ENCODE measurements around the gene DNPEP. TPM values are rescaled to one million over a fixed set of nuclear protein-coding genes. Genes with fewer than 3 reads are reported as not detected.

Gene DNPEP
- 53.3 TPM for total RNA-seq
- polyA plus RNA-seq (ENCODE audit: insufficient read depth, low read depth, low replicate concordance): 71.0 TPM
- long read RNA-seq, donor 1, transcript DNPEP-201 (15 exons, 2,425 nt): major isoform, 6 of 15 reads
- long read RNA-seq, donor 1, partial matches to known transcripts: 8 of 15 reads
- long read RNA-seq, donor 1, other reads (novel, unspliced or antisense): 0 of 15 reads
- long read RNA-seq, donor 2, transcript DNPEP-201 (15 exons, 2,425 nt): major isoform, 13 of 29 reads
- long read RNA-seq, donor 2, partial matches to known transcripts: 13 of 29 reads
- long read RNA-seq, donor 2, other reads (novel, unspliced or antisense): 0 of 29 reads
- long read RNA-seq, donor 3, transcript DNPEP-201 (15 exons, 2,425 nt): major isoform, 10 of 19 reads
- long read RNA-seq, donor 3, partial matches to known transcripts: 5 of 19 reads
- long read RNA-seq, donor 3, other reads (novel, unspliced or antisense): 0 of 19 reads
- long read RNA-seq, donor 4, transcript DNPEP-201 (15 exons, 2,425 nt): major isoform, 11 of 22 reads
- long read RNA-seq, donor 4, partial matches to known transcripts: 6 of 22 reads
- long read RNA-seq, donor 4, other reads (novel, unspliced or antisense): 0 of 22 reads
- long read RNA-seq, donor 5, partial matches to known transcripts: 0 of 4 reads
- long read RNA-seq, donor 5, other reads (novel, unspliced or antisense): 0 of 4 reads
- long read RNA-seq, donor 6, transcript DNPEP-201 (15 exons, 2,425 nt): major isoform, 5 of 8 reads
- long read RNA-seq, donor 6, partial matches to known transcripts: 0 of 8 reads
- long read RNA-seq, donor 6, other reads (novel, unspliced or antisense): 0 of 8 reads
- long read RNA-seq, donor 7, transcript DNPEP-217 (15 exons, 2,408 nt): minor isoform, 5 of 100 reads
- long read RNA-seq, donor 7, transcript DNPEP-203 (15 exons, 1,657 nt): minor isoform, 8 of 100 reads
- long read RNA-seq, donor 7, transcript DNPEP-201 (15 exons, 2,425 nt): major isoform, 58 of 100 reads
- long read RNA-seq, donor 7, partial matches to known transcripts: 12 of 100 reads
- long read RNA-seq, donor 7, other reads (novel, unspliced or antisense): 14 of 100 reads
- long read RNA-seq, donor 8, partial matches to known transcripts: 12 of 16 reads
- long read RNA-seq, donor 8, other reads (novel, unspliced or antisense): 0 of 16 reads
- long read RNA-seq, donor 9, partial matches to known transcripts: 6 of 13 reads
- long read RNA-seq, donor 9, other reads (novel, unspliced or antisense): 0 of 13 reads
- long read RNA-seq, donor 10, transcript DNPEP-201 (15 exons, 2,425 nt): major isoform, 11 of 19 reads
- long read RNA-seq, donor 10, partial matches to known transcripts: 8 of 19 reads
- long read RNA-seq, donor 10, other reads (novel, unspliced or antisense): 0 of 19 reads

- peak within 1 kb of the TSS; percentile 93 to 95 for H3K27ac ChIP-seq (ENCODE audit: low read depth in 2 of 2, low read length in 2 of 2)
- FAIRE-seq: no peak
- intact Hi-C loops (cut with DNase I): no loop called here
- peak within 1 kb of the TSS; percentile 55 to 92 (median 79) for H3K9ac ChIP-seq (ENCODE audit: low read length in 3 of 3)
- H3K4me1 ChIP-seq (ENCODE audit: control insufficient read depth in 2 of 3, insufficient read depth in 2 of 3, low read depth in 1 of 3, low read length in 3 of 3): peaks cover 0 to 13% (median 0%) of the 10 kb centered on the region in 3 donors
- H3K36me3 ChIP-seq (ENCODE audit: control insufficient read depth in 2 of 3, insufficient read depth in 3 of 3, low read length in 3 of 3): peaks cover 10 to 36% (median 19%) of the 10 kb centered on the region in 3 donors
- H3K27me3 ChIP-seq (ENCODE audit: control insufficient read depth, insufficient read depth, low read length): no peaks in the 10 kb centered on the region
- TF ChIP-seq CTCF (IDR thresholded peaks at IDR 0.05; ENCODE audit: borderline replicate concordance, extremely low read depth, insufficient read depth): no peak
- DNase-seq: peak; percentile 82 to 99 (median 95)
- peak within 1 kb of the TSS; percentile 68 to 87 (median 74) for H3K4me3 ChIP-seq (ENCODE audit: low read length in 3 of 3)
- no peaks in the 10 kb centered on the region for H3K9me3 ChIP-seq (ENCODE audit: control insufficient read depth in 2 of 3, insufficient read depth in 1 of 3, low read length in 3 of 3)
These were observed at the start of gene DNPEP for GRCh38 chr2:219387306-219388120. Gene DNPEP (minus strand): TSS chr2:219387912. CDS start chr2:219387794, 118 bp downstream.

- no peak for TF ChIP-seq CTCF (IDR thresholded peaks at IDR 0.05; ENCODE audit: borderline replicate concordance, extremely low read depth, insufficient read depth)
- no peak overlapping the region for H3K9ac ChIP-seq (ENCODE audit: low read length in 3 of 3)
- no peaks in the 10 kb centered on the region for H3K36me3 ChIP-seq (ENCODE audit: control insufficient read depth in 2 of 3, insufficient read depth in 3 of 3, low read length in 3 of 3)
- no peak for FAIRE-seq
- H3K27me3 ChIP-seq (ENCODE audit: control insufficient read depth, insufficient read depth, low read length): peaks cover 3% of the 10 kb centered on the region
- DNase-seq: peak in 1 of 5 donors; percentile 31
- H3K9me3 ChIP-seq (ENCODE audit: control insufficient read depth in 2 of 3, insufficient read depth in 1 of 3, low read length in 3 of 3): no peaks in the 10 kb centered on the region
- intact Hi-C loops (cut with DNase I): no loop called here
- H3K4me3 ChIP-seq (ENCODE audit: low read length in 3 of 3): no peak overlapping the region
- peaks cover 0 to 2% (median 0%) of the 10 kb centered on the region in 3 donors for H3K4me1 ChIP-seq (ENCODE audit: control insufficient read depth in 2 of 3, insufficient read depth in 2 of 3, low read depth in 1 of 3, low read length in 3 of 3)
- H3K27ac ChIP-seq (ENCODE audit: low read depth in 2 of 2, low read length in 2 of 2): no peak overlapping the region
These were observed 49.4 kb upstream of the DNPEP start for GRCh38 chr2:219437141-219437540.

- no peaks in the 10 kb centered on the region for H3K9me3 ChIP-seq (ENCODE audit: control insufficient read depth in 2 of 3, insufficient read depth in 1 of 3, low read length in 3 of 3)
- no peak for TF ChIP-seq CTCF (IDR thresholded peaks at IDR 0.05; ENCODE audit: borderline replicate concordance, extremely low read depth, insufficient read depth)
- intact Hi-C loops (cut with DNase I): no loop called here
- peaks cover 0 to 1% (median 0%) of the 10 kb centered on the region in 3 donors for H3K4me1 ChIP-seq (ENCODE audit: control insufficient read depth in 2 of 3, insufficient read depth in 2 of 3, low read depth in 1 of 3, low read length in 3 of 3)
- H3K27ac ChIP-seq (ENCODE audit: low read depth in 2 of 2, low read length in 2 of 2): no peak overlapping the region
- no peak overlapping the region for H3K9ac ChIP-seq (ENCODE audit: low read length in 3 of 3)
- no peaks in the 10 kb centered on the region for H3K36me3 ChIP-seq (ENCODE audit: control insufficient read depth in 2 of 3, insufficient read depth in 3 of 3, low read length in 3 of 3)
- DNase-seq (peak in 1 of 5 donors; percentile 37), FAIRE-seq (no peak)
- no peak overlapping the region for H3K4me3 ChIP-seq (ENCODE audit: low read length in 3 of 3)
- peaks cover 3% of the 10 kb centered on the region for H3K27me3 ChIP-seq (ENCODE audit: control insufficient read depth, insufficient read depth, low read length)
These were observed 48.8 kb upstream of the DNPEP start for GRCh38 chr2:219436491-219436890.

Data from kidney (tissue), 22 donors.